H1 (cell line): ENCODE results near the gene ITPR1. TPM values are rescaled to one million over a fixed set of nuclear protein-coding genes. Genes with fewer than 3 reads are reported as not detected.

ENCODE experiments used
- CHD1 ChIP-seq: IDR thresholded peaks from 2 replicates; pipeline ENCODE4 v1.6.1; 2012; ENCODE audit warnings: low read depth, low read length, improper control_type of control experiment
- SIX5 ChIP-seq: IDR thresholded peaks from 2 replicates; pipeline ENCODE4 v1.6.1; 2011; ENCODE audit warnings: mild to moderate bottlenecking, low read depth, low read length
- polyA plus RNA-seq, 7 experiments: library from polyadenylated mRNA; depleted of rRNA in 3 of 7; stranded (reverse) in 5 of 7; unstranded in 2 of 7; fragments of >200 nt in 5 of 7; fragments of 200-250 nt in 2 of 7; gene quantifications; 1 replicate in 5 of 7; 2 replicates in 1 of 7; 4 replicates in 1 of 7; pipeline versions ENCODE4 v1.2.1 to v1.2.3, GENCODE V29; 2011 to 2013; ENCODE audit warnings: missing spikeins in 2 of 7, mixed read lengths in 2 of 7
- total RNA-seq: library from RNA; stranded (reverse); fragmentation: NEBNext Ultra II Directional; extraction: Animal tissue kit (Norgen Biotek cat#: 25700); gene quantifications from 2 replicates; pipeline ENCODE4 v1.2.1, GENCODE V29; 2021

ITPR1 gene
- total and polyA plus RNA-seq, 2 of the 8 experiments (the other 6 are each of a cell fraction or from before 2014, with no cell fraction given), result 2.5 to 16.3 TPM

DNA sequence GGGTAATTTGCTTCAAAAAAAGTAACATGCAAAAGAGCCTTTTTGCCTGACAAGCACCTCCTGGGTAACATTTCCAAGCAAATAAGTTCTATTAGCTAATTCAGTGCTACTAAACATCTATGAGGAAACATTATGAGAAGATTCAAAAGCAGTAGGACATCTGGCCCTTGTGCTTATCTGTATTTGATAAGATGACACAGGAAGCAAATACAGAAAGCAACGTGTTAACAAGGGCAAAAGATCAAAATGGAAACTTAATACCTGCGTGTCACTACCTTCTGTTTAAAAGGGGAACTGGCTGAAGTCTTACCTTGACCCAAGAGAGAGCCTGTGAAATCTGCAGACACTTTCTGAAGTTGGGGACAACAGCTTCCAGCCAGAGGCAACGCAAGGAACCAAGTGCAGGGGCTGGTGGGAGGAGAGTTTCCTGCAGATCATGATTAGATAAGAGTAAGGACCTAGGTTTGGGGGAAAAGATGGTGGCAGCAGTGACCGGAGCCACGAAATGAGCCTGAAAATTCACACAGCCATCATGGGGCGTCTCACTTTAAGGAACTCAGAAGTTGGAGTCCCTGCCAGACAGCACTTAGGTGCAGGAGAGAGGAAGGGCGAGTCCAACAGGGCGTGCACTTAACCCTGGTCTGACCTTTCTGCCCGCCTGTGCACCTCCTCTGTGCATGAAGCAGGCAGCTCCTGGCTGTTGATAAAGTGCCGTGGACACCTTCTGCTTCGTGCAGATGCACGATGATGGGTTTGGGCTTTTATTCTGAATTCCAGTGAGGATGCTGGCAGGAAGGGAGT, 332.5 kb downstream of the ITPR1 start (continued):
- no peak for TF ChIP-seq SIX5
- TF ChIP-seq CHD1, result no peak
- TF ChIP-seq, all 59 proteins: peak for 0
